ENCODE data around the gene GRID2IP.

The GRID2IP gene

GRCh38 chr7:6508539-6508938 is 42.7 kb downstream of the GRID2IP start:
- H3K27me3 ChIP-seq (ENCODE audit: low read length), result no peaks in the 10 kb centered on the region
- TF ChIP-seq, protein P1, sequence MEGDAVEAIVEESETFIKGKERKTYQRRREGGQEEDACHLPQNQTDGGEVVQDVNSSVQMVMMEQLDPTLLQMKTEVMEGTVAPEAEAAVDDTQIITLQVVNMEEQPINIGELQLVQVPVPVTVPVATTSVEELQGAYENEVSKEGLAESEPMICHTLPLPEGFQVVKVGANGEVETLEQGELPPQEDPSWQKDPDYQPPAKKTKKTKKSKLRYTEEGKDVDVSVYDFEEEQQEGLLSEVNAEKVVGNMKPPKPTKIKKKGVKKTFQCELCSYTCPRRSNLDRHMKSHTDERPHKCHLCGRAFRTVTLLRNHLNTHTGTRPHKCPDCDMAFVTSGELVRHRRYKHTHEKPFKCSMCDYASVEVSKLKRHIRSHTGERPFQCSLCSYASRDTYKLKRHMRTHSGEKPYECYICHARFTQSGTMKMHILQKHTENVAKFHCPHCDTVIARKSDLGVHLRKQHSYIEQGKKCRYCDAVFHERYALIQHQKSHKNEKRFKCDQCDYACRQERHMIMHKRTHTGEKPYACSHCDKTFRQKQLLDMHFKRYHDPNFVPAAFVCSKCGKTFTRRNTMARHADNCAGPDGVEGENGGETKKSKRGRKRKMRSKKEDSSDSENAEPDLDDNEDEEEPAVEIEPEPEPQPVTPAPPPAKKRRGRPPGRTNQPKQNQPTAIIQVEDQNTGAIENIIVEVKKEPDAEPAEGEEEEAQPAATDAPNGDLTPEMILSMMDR (IDR thresholded peaks at IDR 0.05; ENCODE audit: insufficient read depth, low read length, poor library complexity, severe bottlenecking), result no peak
- TF ChIP-seq EZH2phosphoT487 (conservative IDR thresholded peaks at IDR 0.05; ENCODE audit: low read length), result no peak
- no peak overlapping the region for H3K27ac ChIP-seq (ENCODE audit: low read depth, low read length)
- H3K79me2 ChIP-seq (ENCODE audit: insufficient read depth, low read length), result no peaks in the 10 kb centered on the region
- H3F3A ChIP-seq (ENCODE audit: insufficient read depth), result no peaks in the 10 kb centered on the region
- H3K9me2 ChIP-seq (replicated peaks; ENCODE audit: insufficient read depth, low read length), result no peaks in the 10 kb centered on the region
- no peaks in the 10 kb centered on the region for H4K20me1 ChIP-seq (ENCODE audit: low read depth, low read length)
- H3K36me3 ChIP-seq (ENCODE audit: low read length), result no peaks in the 10 kb centered on the region
- no peak overlapping the region for H3K4me3 ChIP-seq (ENCODE audit: insufficient read depth, low read length, poor library complexity, severe bottlenecking)
- H3K9me3 ChIP-seq (ENCODE audit: insufficient read depth, low read length), result no peaks in the 10 kb centered on the region
- H3K9ac ChIP-seq (ENCODE audit: low read length), result no peak overlapping the region
- no peak overlapping the region for H2AFZ ChIP-seq (ENCODE audit: low read depth, low read length, severe bottlenecking)
- no peak overlapping the region for H3K4me2 ChIP-seq (ENCODE audit: low read depth, low read length, poor library complexity, severe bottlenecking)

GRCh38 chr7:6507906-6508305 is 43.4 kb downstream of the GRID2IP start:
- TF ChIP-seq EZH2phosphoT487 (conservative IDR thresholded peaks at IDR 0.05; ENCODE audit: low read length), result no peak
- TF ChIP-seq, protein P1 (IDR thresholded peaks at IDR 0.05; ENCODE audit: insufficient read depth, low read length, poor library complexity, severe bottlenecking), result no peak
- Histone ChIP-seq H3K36me3 (ENCODE audit: low read length) (no peaks in the 10 kb centered on the region), H3K9me3 (ENCODE audit: insufficient read depth, low read length) (no peaks in the 10 kb centered on the region), H3K79me2 (ENCODE audit: insufficient read depth, low read length) (no peaks in the 10 kb centered on the region), H3K27ac (ENCODE audit: low read depth, low read length) (no peak overlapping the region), H2AFZ (ENCODE audit: low read depth, low read length, severe bottlenecking) (no peak overlapping the region), H3K4me2 (ENCODE audit: low read depth, low read length, poor library complexity, severe bottlenecking) (no peak overlapping the region), H3K9ac (ENCODE audit: low read length) (no peak overlapping the region), H4K20me1 (ENCODE audit: low read depth, low read length) (no peaks in the 10 kb centered on the region), H3F3A (ENCODE audit: insufficient read depth) (no peaks in the 10 kb centered on the region), H3K4me3 (ENCODE audit: insufficient read depth, low read length, poor library complexity, severe bottlenecking) (no peak overlapping the region), H3K27me3 (ENCODE audit: low read length) (no peaks in the 10 kb centered on the region), H3K9me2 (replicated peaks; ENCODE audit: insufficient read depth, low read length) (no peaks in the 10 kb centered on the region)

- Histone ChIP-seq H3K79me2 (ENCODE audit: insufficient read depth, low read length) (no peaks in the 10 kb centered on the region), H3K4me3 (ENCODE audit: insufficient read depth, low read length, poor library complexity, severe bottlenecking) (no peak overlapping the region), H3K9me2 (replicated peaks; ENCODE audit: insufficient read depth, low read length) (no peaks in the 10 kb centered on the region), H2AFZ (ENCODE audit: low read depth, low read length, severe bottlenecking) (no peak overlapping the region), H3K27me3 (ENCODE audit: low read length) (no peaks in the 10 kb centered on the region), H3K9ac (ENCODE audit: low read length) (no peak overlapping the region), H3K36me3 (ENCODE audit: low read length) (no peaks in the 10 kb centered on the region), H3K9me3 (ENCODE audit: insufficient read depth, low read length) (no peaks in the 10 kb centered on the region), H3K4me2 (ENCODE audit: low read depth, low read length, poor library complexity, severe bottlenecking) (no peak overlapping the region), H3F3A (ENCODE audit: insufficient read depth) (no peaks in the 10 kb centered on the region), H3K27ac (ENCODE audit: low read depth, low read length) (no peak overlapping the region), H4K20me1 (ENCODE audit: low read depth, low read length) (no peaks in the 10 kb centered on the region)
- no peak for TF ChIP-seq EZH2phosphoT487 (conservative IDR thresholded peaks at IDR 0.05; ENCODE audit: low read length)
- TF ChIP-seq, protein P1 (IDR thresholded peaks at IDR 0.05; ENCODE audit: insufficient read depth, low read length, poor library complexity, severe bottlenecking), result no peak
Measured at GRCh38 chr7:6505685-6506559, 45.3 kb downstream of the GRID2IP start.

All from SU-DHL-6 (cell line).